Measurements from ENCODE around the gene ABCB10.
A peak's percentile ranks its signal among the peaks of the same experiment; 100 is the strongest.

ABCB10 gene

DNA sequence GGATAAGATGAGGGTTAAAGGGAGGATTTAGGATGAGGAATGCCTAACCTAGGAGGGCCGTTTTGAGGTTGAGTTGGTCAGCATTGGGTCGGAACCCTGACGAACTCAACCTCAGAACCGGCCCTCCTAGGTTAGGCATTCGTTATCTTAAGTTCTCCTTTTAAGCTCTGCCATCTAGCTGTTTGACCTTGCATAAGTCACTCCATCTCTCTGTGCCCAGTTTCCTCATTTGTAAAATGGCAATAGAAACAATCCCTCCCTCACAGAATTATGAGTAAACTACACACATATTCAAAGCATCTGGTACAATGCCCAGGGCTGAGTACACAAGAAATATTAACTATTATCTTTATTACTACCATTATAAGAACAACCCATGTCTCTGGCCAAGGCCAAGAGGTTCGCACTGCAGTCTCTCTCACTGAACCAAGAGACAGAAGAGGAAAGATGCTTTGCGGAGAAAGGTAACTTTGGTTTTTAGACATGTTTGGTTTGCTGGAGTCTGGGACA is 4.8 kb downstream of the ABCB10 start:
- no peak overlapping the region for H3K4me3 ChIP-seq (ENCODE audit: low read length)
- H3K9me3 ChIP-seq (ENCODE audit: control insufficient read depth, low read length) = no peaks in the 10 kb centered on the region
- peaks cover 16% of the 10 kb centered on the region for H3K4me1 ChIP-seq (ENCODE audit: control insufficient read depth, insufficient read depth, low read length)
- H3K27me3 ChIP-seq (replicated peaks; ENCODE audit: control insufficient read depth, insufficient read depth, low read length) = no peaks in the 10 kb centered on the region
- no peak overlapping the region for H3K9ac ChIP-seq (ENCODE audit: low read length)
- no peak for DNase-seq (ENCODE audit: low read depth)
- H3K36me3 ChIP-seq (ENCODE audit: control insufficient read depth, insufficient read depth, low read length, severe bottlenecking) = peaks cover 5% of the 10 kb centered on the region

DNA sequence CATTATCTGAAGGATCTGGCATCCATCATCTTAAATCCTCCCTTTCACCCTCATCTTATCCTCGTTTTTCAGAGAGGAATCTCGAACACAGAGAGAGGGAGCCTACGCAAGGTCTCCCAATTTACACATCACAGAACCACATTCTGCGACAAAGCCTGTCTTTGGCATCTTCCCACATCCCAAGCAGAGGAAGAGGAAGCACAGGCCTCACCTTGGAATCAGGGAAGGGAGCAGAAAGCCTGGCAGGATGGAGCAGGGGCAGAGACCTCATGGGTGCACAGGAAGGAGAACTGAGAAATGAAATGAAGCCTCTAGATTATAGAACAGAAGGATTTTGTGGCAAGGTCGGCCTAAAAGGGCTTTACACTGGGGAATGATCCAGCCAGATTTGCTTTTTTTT is 5.8 kb downstream of the ABCB10 start:
- no peaks in the 10 kb centered on the region for H3K27me3 ChIP-seq (replicated peaks; ENCODE audit: control insufficient read depth, insufficient read depth, low read length)
- no peak for DNase-seq (ENCODE audit: low read depth)
- H3K36me3 ChIP-seq (ENCODE audit: control insufficient read depth, insufficient read depth, low read length, severe bottlenecking) = peaks cover 5% of the 10 kb centered on the region
- H3K4me3 ChIP-seq (ENCODE audit: low read length) = no peak overlapping the region
- peaks cover 16% of the 10 kb centered on the region for H3K4me1 ChIP-seq (ENCODE audit: control insufficient read depth, insufficient read depth, low read length)
- H3K9ac ChIP-seq (ENCODE audit: low read length) = no peak overlapping the region
- no peaks in the 10 kb centered on the region for H3K9me3 ChIP-seq (ENCODE audit: control insufficient read depth, low read length)

- H3K9ac ChIP-seq (ENCODE audit: low read length) = no peak overlapping the region
- DNase-seq (ENCODE audit: low read depth) = no peak
- peaks cover 14% of the 10 kb centered on the region for H3K36me3 ChIP-seq (ENCODE audit: control insufficient read depth, insufficient read depth, low read length, severe bottlenecking)
- H3K9me3 ChIP-seq (ENCODE audit: control insufficient read depth, low read length) = no peaks in the 10 kb centered on the region
- H3K27me3 ChIP-seq (replicated peaks; ENCODE audit: control insufficient read depth, insufficient read depth, low read length) = no peaks in the 10 kb centered on the region
- no peak overlapping the region for H3K4me3 ChIP-seq (ENCODE audit: low read length)
- H3K4me1 ChIP-seq (ENCODE audit: control insufficient read depth, insufficient read depth, low read length) = peaks cover 3% of the 10 kb centered on the region
Observed at GRCh38 chr1:229550812-229551567, 7.5 kb downstream of the ABCB10 start.

DNA sequence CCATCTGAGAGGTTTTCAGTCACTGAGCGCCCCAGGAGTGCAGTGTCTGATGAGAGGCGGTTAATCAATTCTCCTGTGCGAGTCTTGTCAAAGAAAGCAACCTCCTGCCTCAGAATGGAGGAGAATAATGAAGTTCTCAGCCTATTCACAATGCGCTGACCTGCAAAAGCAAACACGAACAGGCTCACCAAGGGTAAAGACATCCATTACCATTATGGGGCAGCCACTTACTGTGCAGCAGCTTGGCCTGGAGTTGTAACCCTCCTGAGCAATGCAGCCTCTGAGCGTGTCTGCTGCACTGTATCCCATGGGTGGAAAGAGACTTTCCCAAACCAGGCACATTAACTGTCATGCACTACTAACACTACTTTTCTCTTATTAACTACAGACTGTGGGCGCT is 11.0 kb downstream of the ABCB10 start:
- Histone ChIP-seq H3K4me1 (ENCODE audit: control insufficient read depth, insufficient read depth, low read length) (no peaks in the 10 kb centered on the region), H3K36me3 (ENCODE audit: control insufficient read depth, insufficient read depth, low read length, severe bottlenecking) (peaks cover 28% of the 10 kb centered on the region), H3K4me3 (ENCODE audit: low read length) (no peak overlapping the region), H3K9ac (ENCODE audit: low read length) (no peak overlapping the region), H3K27me3 (replicated peaks; ENCODE audit: control insufficient read depth, insufficient read depth, low read length) (no peaks in the 10 kb centered on the region), H3K9me3 (ENCODE audit: control insufficient read depth, low read length) (no peaks in the 10 kb centered on the region)
- DNase-seq (ENCODE audit: low read depth) = no peak

- DNase-seq (ENCODE audit: low read depth) = no peak
- Histone ChIP-seq H3K4me1 (ENCODE audit: control insufficient read depth, insufficient read depth, low read length) (no peaks in the 10 kb centered on the region), H3K4me3 (ENCODE audit: low read length) (no peak overlapping the region), H3K36me3 (ENCODE audit: control insufficient read depth, insufficient read depth, low read length, severe bottlenecking) (peaks cover 55% of the 10 kb centered on the region), H3K9me3 (ENCODE audit: control insufficient read depth, low read length) (no peaks in the 10 kb centered on the region), H3K27me3 (replicated peaks; ENCODE audit: control insufficient read depth, insufficient read depth, low read length) (no peaks in the 10 kb centered on the region), H3K9ac (ENCODE audit: low read length) (no peak overlapping the region)
Observed at GRCh38 chr1:229544587-229544986, 13.9 kb downstream of the ABCB10 start.

DNA sequence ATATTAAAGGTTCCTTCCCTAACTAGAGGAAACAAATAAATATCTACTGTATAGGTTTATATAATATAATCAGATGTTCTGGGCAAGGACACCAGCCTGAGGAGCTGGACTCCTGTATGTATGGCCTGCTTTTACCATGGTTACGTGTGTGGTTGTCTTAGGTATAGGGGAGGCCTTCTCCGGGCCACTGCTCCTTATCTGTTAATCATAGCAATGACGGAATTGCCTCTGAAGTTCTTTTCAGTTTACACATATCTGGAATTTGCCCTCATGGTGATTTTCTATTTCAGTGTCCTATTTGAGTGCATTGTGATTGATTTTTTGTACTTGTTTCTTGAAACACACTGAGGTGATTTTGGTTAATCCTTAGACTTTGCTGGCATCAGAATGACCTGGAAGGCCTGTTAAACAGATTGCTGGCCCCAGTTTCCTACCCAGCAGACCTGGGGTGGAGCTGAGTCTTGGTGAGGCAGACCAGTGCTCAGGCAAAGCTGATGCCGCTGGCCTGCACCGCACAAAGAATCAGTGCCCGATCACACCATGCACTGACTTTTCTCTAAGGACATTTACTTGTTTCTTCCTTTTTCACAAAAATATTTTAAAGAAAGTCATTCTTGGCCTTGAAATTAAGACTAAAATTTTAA is 18.5 kb downstream of the ABCB10 start:
- Histone ChIP-seq H3K36me3 (ENCODE audit: control insufficient read depth, insufficient read depth, low read length, severe bottlenecking) (peaks cover 76% of the 10 kb centered on the region), H3K4me3 (ENCODE audit: low read length) (no peak overlapping the region), H3K27me3 (replicated peaks; ENCODE audit: control insufficient read depth, insufficient read depth, low read length) (no peaks in the 10 kb centered on the region), H3K9ac (ENCODE audit: low read length) (no peak overlapping the region), H3K4me1 (ENCODE audit: control insufficient read depth, insufficient read depth, low read length) (no peaks in the 10 kb centered on the region), H3K9me3 (ENCODE audit: control insufficient read depth, low read length) (no peaks in the 10 kb centered on the region)
- DNase-seq (ENCODE audit: low read depth) = no peak

DNA sequence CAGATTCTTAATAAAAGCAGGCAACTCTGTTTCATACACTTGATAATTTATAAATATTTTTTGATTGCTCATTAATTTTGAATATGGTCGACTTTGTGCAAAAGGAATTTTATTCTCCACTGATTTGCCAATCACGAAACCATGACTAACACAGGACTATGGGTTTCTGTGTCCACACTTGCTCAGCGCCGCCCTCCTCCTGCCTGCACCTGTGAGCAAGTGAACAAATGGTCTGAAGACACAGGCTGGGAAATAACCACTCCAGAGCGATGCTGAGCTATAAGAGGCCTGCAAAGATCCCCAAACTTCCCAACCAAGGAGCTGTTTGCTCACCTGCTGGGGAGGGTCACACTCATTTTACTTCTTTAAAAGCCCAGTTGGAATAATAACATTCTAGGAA is 19.6 kb downstream of the ABCB10 start:
- Histone ChIP-seq H3K36me3 (ENCODE audit: control insufficient read depth, insufficient read depth, low read length, severe bottlenecking) (peaks cover 74% of the 10 kb centered on the region), H3K9me3 (ENCODE audit: control insufficient read depth, low read length) (no peaks in the 10 kb centered on the region), H3K9ac (ENCODE audit: low read length) (no peak overlapping the region), H3K27me3 (replicated peaks; ENCODE audit: control insufficient read depth, insufficient read depth, low read length) (no peaks in the 10 kb centered on the region), H3K4me1 (ENCODE audit: control insufficient read depth, insufficient read depth, low read length) (no peaks in the 10 kb centered on the region), H3K4me3 (ENCODE audit: low read length) (no peak overlapping the region)
- no peak for DNase-seq (ENCODE audit: low read depth)

DNA sequence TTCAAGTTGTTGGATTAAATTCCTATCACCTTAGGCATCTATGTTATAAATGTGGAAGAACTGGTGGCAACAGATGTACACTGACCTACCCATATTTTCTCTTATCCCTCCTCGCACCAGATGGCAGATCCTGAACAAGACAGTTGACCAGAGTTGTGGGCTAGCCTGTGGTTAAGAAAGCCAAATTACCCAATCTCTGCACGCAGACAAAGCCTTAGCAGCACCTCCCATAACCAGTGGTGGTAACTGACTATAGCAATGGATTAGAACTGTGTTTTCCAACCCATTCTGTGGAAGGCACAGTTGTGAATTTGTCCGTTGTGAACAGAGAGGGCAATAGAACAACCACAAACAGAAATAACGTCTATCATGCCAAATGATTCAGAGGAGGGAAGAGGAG is 20.6 kb downstream of the ABCB10 start:
- Histone ChIP-seq H3K4me1 (ENCODE audit: control insufficient read depth, insufficient read depth, low read length) (no peaks in the 10 kb centered on the region), H3K4me3 (ENCODE audit: low read length) (no peak overlapping the region), H3K36me3 (ENCODE audit: control insufficient read depth, insufficient read depth, low read length, severe bottlenecking) (peaks cover 83% of the 10 kb centered on the region), H3K27me3 (replicated peaks; ENCODE audit: control insufficient read depth, insufficient read depth, low read length) (no peaks in the 10 kb centered on the region), H3K9ac (ENCODE audit: low read length) (no peak overlapping the region), H3K9me3 (ENCODE audit: control insufficient read depth, low read length) (no peaks in the 10 kb centered on the region)
- DNase-seq (ENCODE audit: low read depth) = no peak

DNA sequence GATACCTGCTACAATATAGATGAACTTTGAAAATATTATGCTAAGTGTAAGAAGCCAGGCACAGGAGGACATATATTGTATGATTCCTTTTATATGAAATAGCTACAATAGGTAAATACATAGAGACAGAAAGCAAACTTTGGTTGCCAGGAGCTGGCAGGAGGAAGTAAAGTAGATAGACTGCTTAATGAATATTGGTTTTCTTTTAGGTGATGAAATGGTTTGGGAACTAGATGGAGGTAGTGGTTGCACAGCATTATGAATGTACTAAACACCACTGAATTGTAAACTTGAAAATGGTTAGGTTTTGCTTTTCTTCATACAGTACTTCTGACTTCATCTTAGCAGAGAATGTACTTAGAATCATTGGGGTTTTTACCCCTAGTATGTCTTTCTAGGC is 21.5 kb downstream of the ABCB10 start:
- Histone ChIP-seq H3K4me1 (ENCODE audit: control insufficient read depth, insufficient read depth, low read length) (no peaks in the 10 kb centered on the region), H3K9me3 (ENCODE audit: control insufficient read depth, low read length) (no peaks in the 10 kb centered on the region), H3K36me3 (ENCODE audit: control insufficient read depth, insufficient read depth, low read length, severe bottlenecking) (peaks cover 78% of the 10 kb centered on the region), H3K27me3 (replicated peaks; ENCODE audit: control insufficient read depth, insufficient read depth, low read length) (no peaks in the 10 kb centered on the region), H3K4me3 (ENCODE audit: low read length) (no peak overlapping the region), H3K9ac (ENCODE audit: low read length) (no peak overlapping the region)
- DNase-seq (ENCODE audit: low read depth) = no peak

DNA sequence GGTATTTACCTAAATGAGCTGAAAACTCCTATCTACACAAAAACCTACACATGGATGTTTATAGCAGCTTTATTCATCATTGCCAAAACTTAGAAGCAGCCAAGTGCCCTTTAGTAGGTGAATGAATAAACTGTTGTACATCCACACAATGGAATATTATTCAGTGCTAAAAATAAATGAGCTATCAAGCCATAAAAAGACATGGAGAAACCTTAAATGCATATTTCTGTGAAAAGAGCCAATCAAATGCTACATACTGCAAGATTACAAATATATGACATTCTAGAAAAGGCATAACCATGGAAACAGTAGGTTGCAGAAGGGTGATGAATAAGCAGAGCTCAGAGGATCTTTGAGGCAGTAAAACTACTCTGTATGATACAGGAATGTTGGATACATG is 23.3 kb downstream of the ABCB10 start:
- no peaks in the 10 kb centered on the region for H3K4me1 ChIP-seq (ENCODE audit: control insufficient read depth, insufficient read depth, low read length)
- no peaks in the 10 kb centered on the region for H3K9me3 ChIP-seq (ENCODE audit: control insufficient read depth, low read length)
- H3K9ac ChIP-seq (ENCODE audit: low read length) = no peak overlapping the region
- H3K4me3 ChIP-seq (ENCODE audit: low read length) = no peak overlapping the region
- peak; percentile 17 for DNase-seq (ENCODE audit: low read depth)
- H3K27me3 ChIP-seq (replicated peaks; ENCODE audit: control insufficient read depth, insufficient read depth, low read length) = no peaks in the 10 kb centered on the region
- peaks cover 74% of the 10 kb centered on the region for H3K36me3 ChIP-seq (ENCODE audit: control insufficient read depth, insufficient read depth, low read length, severe bottlenecking)

DNA sequence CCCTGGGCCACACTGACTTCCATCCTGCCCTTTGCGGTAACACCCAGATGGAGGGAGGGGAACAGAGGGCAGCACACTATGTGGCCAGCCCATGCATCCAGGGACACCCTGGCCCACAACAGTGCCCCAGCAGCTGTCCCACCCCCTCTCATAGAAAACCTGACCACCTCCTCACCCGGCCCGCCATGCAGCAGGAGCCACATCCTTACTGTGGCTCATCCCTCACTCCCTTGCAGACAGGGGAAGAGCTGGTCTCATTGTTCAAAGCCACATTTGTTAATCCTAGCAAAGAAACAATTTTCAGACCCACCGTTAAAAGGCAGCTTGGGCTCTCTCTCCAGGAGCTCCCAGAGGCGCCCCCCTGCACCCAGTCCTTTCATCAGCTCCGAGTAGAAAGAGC is 27.2 kb downstream of the ABCB10 start:
- no peak overlapping the region for H3K9ac ChIP-seq (ENCODE audit: low read length)
- peaks cover 70% of the 10 kb centered on the region for H3K36me3 ChIP-seq (ENCODE audit: control insufficient read depth, insufficient read depth, low read length, severe bottlenecking)
- no peaks in the 10 kb centered on the region for H3K27me3 ChIP-seq (replicated peaks; ENCODE audit: control insufficient read depth, insufficient read depth, low read length)
- DNase-seq (ENCODE audit: low read depth) = no peak
- no peaks in the 10 kb centered on the region for H3K9me3 ChIP-seq (ENCODE audit: control insufficient read depth, low read length)
- no peaks in the 10 kb centered on the region for H3K4me1 ChIP-seq (ENCODE audit: control insufficient read depth, insufficient read depth, low read length)
- H3K4me3 ChIP-seq (ENCODE audit: low read length) = no peak overlapping the region
